Fibroblast of gingiva (primary cell): ENCODE measurements around the gene PDE4D.
"Not testable (repeated sequence)": the region's sequence is repeated elsewhere in the genome, so short reads cannot be mapped to it uniquely, and the experiment has no call there.

Source experiments
- DNase-seq: peaks from one replicate; pipeline ENCODE4 v3.0.0-alpha.2; 2011; ENCODE audit warnings: low read depth

PDE4D gene

GRCh38 chr5:59471463-59471862, 422.1 kb downstream of the PDE4D start:
- DNase-seq: no peak

GRCh38 chr5:59467969-59468368, 425.6 kb downstream of the PDE4D start:
- no peak for DNase-seq

GRCh38 chr5:59466271-59466670, 427.3 kb downstream of the PDE4D start:
- DNase-seq: no peak

GRCh38 chr5:59464969-59465368, 428.6 kb downstream of the PDE4D start:
- DNase-seq: no peak

- DNase-seq: not testable (repeated sequence)
Measured at GRCh38 chr5:59463618-59464166, 429.8 kb downstream of the PDE4D start.

- no peak for DNase-seq
Measured at GRCh38 chr5:59462956-59463355, 430.6 kb downstream of the PDE4D start.

GRCh38 chr5:59460368-59461153, 433.0 kb downstream of the PDE4D start:
- no peak for DNase-seq

GRCh38 chr5:59458966-59459729, 434.4 kb downstream of the PDE4D start:
- DNase-seq: no peak

- no peak for DNase-seq
Measured at GRCh38 chr5:59458321-59458720, 435.2 kb downstream of the PDE4D start.

- DNase-seq: no peak
Measured at GRCh38 chr5:59449905-59450644, 443.5 kb downstream of the PDE4D start.

GRCh38 chr5:59446356-59446755, 447.2 kb downstream of the PDE4D start:
- no peak for DNase-seq

- no peak for DNase-seq
Measured at GRCh38 chr5:59445741-59446140, 447.8 kb downstream of the PDE4D start.

GRCh38 chr5:59439303-59439702, 454.2 kb downstream of the PDE4D start:
- DNase-seq: no peak

GRCh38 chr5:59437176-59437575, 456.4 kb downstream of the PDE4D start:
- no peak for DNase-seq

GRCh38 chr5:59436364-59437148, 457.0 kb downstream of the PDE4D start:
- no peak for DNase-seq

- no peak for DNase-seq
Measured at GRCh38 chr5:59433174-59433573, 460.4 kb downstream of the PDE4D start.

GRCh38 chr5:59430066-59430685, 463.4 kb downstream of the PDE4D start:
- DNase-seq: no peak

- no peak for DNase-seq
Measured at GRCh38 chr5:59428391-59428790, 465.1 kb downstream of the PDE4D start.

- DNase-seq: no peak
Measured at GRCh38 chr5:59424515-59424914, 469.0 kb downstream of the PDE4D start.

- peak; percentile 67 for DNase-seq
Measured at GRCh38 chr5:59423021-59423420, 470.5 kb downstream of the PDE4D start.
